ENCODE results near the gene GABBR2.

Gene GABBR2

DNA sequence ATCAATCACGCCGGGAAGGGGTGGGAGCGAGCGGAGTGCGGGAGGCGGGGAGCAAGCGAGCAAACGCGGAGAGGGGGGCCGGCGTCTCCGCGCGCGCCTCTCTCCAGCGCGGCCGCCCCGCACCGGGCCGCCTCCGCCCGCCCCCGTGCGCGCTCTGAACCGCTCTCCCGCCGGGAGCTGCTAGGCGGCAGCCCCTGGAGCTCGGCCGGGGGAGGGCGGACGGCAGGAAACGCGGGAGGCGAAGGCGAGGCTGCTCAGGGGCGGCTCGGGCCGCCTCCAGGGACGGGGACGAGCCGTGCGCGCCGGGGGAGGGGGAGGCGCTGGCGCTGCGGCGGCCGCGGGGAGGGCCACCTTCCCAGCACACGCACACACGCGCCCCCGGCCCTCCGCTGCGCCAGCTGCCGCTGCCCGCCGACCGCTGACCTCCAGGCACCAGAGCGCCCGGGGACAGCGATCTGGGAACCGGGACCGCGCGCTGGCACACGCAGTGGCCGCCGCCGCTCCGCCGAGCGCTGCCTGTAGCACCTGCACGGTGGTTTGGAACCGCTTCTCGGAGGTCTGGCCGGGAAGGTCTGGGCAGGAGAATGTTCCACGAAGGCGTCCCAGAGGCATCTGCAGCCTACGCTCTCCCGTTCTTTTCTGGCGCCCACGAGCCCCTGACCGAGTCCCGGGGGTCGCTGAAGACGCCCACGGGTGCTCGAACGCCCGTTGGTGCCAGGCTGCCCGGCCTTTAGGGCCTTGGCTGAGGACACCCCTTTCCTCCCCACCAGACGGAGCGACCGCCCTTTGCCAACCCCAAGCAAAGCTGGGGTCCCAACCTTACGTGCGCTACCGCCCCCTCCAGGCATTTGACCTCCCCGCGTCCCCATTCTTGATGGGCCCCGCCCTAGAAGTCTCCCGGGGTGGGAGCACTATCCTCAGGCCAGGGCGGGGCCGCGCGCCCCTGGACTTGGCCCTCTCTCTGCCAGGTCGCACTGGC is at the start of gene GABBR2:
TSS of gene GABBR2 (minus strand) at position 3 of the 979 bp plus-strand sequence. CDS start 198 bp downstream, outside the sequence.
- DNase-seq = no peak

DNA sequence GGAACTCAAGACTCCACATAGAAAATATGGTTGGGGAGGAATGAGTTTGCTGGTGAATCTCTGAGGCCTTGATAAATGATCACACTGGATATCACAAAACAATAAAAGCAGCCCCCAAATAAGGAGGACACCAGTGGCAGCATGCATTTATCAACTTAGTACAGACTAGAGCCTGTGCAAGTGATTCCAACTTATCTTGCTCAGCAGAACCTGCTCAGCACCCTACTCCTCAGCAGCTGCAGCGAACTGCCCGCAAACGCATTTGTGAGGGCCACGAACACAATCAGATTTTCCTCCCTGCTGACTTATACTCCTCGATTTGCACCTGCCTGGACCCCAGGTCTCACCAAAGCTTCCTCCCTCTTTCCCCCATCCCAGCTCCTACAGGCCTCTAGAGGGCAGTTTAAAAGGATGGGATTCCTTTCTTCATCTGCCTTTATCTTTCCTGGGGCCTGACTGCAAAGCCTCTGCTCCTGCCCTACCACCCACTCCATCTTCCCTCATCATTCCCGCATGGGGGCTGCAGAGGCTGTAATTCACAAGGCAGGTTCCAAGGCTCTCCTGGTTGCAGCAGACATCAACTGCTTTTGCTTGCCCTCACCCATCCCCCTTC is 46.4 kb upstream of the GABBR2 start:
- DNase-seq = no peak

DNA sequence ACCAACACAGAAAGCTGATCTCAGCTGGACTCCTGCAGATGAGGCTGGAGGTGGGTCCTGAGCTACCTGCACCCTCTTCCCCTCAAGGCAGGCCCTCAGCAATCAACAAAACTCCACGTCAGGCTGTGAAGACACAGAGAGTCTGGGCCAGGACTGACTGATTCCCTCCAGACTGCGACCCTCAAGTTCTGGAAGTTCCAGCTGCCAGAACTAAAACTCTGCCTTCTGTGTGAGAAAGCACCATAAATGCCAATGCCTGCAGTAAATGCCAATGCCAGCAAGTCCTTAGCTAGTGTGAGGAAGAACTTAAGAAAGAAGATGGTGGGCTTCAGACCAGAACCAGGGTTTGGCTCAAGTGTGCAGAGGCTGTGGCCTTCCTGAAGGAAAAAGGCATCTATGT is 42.5 kb upstream of the GABBR2 start:
- DNase-seq = no peak

DNA sequence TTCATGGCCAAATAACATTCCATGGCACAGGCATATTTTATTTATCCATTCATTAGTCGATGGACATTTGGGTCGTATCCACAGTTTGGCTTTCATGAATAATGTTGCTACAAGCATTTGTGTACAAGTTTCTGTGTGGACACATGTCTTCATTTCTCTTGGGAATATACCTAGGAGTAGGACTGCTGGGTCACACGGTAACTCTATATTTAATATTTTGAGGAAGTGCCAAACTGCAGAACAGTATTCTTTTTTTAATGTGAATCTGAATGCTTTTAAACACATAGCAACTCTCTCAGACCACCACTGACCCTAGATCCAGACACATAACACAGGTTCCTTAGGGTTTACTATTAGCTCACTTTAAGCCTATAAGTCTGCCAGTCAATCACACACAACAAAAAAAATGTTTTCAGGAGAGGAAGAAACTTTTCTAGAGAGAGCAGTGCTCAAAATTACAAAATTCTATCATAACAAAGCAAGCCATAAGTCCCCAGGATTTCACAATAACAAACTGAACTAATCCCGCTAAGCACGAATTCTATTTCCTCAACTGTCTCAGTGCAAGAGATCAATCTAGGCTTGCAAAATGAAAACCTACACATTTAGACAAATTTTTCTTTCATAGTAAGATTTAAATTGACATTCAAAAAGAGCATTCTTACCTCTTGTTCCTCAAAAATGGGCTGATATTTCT is 41.8 kb upstream of the GABBR2 start:
- no peak for DNase-seq

DNA sequence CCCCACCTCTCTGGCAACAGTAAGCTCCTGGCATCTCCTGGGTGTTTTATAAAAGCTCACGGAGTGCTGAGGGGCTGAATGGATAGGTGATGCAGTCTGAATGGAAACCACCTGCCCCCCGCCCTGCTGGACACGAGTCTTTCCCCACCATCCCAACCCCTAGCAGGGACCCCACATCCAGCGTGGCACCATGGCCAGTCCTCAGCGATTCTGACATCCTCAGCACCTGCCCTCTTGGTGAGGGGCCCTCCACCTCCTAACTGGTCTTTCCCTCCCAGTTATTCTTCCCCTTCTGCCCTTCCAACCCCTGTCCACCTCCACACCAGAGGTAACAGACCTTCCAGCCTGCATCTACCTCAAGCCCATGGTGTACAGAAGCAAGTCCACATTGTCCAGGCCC is 38.7 kb upstream of the GABBR2 start:
- DNase-seq = no peak

DNA sequence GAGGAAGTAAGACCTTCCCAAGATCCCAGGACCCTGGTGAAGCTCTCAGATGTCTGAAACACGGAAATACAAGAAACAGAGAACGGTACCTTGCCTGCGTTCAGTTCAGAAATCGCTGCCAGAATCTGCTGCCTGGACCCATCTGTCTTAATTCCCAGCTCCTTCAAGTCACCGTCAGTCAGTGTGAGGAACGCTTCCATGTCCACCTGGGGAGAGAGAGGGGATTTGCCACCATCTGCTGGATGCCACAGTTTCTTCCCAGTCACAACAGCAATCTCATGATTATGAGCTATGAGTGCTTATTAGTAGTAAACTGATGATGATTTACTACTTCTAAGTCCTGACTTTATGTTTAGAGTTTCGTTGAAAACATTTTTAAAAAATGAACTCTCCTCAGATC is 36.7 kb upstream of the GABBR2 start:
- DNase-seq = no peak

DNA sequence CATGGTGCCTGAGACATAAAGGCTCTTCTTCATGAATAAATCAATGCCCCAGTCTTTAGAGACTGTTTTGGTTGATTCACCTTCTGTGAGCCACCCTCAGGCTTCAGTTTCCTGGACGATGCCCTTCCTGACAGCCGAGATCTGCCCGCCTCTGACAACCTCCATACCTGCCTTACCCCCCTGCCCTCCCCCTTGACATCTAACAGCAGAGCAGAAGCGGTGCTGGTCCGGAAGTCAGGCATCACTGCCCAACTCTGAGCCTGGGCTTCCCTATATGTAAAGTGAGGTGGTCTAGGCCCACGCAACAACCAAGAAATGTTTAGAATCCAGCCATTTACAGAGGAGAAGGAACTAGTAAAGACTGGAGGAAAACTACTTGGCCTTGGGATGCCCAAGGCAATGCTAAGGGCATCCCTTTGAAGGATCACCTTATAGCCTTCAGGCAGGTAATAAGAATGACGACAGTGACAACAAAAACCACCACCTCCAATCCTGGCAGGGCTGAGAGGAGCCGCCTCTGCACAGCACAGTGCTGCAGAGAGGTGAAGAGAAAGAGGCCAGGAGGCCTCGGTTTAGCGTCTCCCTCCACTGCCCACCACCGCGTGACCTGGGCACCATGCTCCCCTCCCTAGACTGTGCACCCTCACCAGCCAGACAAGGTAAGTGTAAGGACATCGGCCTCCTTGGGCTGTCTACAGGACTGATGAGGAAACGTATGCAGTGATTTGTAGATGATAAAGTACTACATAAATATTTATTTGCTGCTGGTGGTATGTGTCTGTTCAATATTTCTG is 35.3 kb upstream of the GABBR2 start:
- no peak for DNase-seq

DNA sequence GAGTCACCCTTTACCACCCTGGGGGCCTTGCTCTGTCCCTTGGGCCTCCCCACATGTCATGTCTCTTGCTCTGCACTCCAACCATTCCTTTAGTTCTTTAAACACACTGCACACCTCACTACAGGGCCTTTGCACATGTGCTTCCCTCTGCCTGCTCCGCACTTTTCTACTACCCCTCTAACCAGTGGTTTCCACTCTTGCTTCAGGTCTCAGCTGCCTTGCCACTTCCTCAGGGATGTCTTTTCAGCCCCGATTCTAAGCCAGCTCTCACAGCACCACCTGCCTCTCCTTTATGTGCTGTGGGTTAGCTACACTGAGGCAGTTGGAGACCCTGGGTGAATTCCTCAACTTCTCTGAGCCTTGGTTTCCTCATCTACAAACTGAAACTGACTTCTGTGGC is 34.6 kb upstream of the GABBR2 start:
- no peak for DNase-seq

DNA sequence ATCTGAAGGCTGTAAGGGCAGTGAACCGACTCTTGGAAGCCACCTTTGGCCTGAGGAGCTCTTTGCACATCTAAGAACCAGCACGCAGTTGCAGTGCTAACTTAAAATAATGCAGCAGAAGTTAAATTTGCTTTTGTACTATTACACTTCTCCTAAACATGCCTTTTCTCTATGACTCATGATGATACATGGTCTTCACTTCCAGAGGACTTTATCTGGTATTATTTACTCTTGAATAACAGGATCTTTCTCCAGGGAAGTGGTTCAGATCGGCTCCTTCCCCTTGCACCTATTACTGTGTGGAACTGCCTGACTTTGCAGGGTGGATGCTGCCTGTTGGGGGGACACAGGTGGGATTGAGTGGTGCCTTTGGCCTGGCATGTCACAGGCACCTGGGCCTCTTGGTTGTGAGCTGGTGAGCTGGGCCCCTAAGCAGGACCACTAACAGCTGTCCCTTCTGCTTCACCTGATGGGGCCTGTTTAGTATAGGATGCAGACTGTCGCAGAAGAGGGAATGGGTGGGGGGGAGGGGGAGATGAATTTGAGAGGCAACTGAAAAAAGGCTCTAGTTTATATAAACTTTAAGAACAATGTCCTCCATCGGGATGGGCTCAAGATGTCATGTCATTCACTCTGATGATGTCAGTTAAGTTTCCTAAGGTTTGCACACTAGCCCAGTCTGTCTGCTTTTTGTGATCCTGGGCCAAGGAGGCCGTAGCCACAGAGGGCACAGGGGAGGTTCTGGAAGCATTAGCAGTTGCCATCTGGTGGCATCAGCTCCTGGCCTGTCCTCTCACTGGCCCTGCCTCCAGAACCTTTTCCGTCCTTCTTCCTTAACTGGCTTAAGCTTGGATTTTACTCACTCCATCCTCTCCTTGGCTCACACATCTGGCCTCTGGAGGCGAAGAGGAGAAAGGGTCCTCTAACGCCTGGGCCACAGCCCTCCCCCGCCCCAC is 33.9 kb upstream of the GABBR2 start:
- no peak for DNase-seq

DNA sequence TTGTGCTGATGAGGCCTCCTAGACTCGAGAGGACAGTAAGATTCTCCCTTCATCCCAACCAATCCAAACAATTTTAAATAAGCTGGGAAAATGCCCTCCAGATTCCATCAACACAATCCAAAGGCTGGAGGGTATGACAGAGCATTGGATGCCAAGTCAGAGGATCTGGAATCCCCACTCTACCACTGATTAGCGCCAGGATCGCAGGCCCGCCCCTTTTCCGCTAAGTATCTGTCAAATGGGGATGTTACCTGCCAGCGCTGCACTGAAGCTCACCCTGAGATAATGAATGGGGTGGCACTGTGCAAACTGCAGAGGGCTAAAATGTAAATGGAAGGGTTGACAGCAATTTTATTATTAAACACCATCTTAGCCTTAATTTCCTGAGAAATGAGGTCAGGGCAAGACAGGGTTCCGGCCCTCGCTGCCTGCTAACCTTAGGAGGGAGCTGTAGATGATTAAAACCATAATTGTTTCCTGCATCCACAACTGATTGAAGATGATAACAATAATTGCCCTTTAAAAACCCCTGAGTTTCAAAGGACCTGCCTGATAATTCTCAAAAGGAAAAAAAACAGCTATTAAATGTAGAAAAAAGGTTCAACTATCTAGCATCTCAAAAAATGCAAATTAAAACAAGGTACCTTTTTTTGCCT is 31.6 kb upstream of the GABBR2 start:
- DNase-seq = no peak

DNA sequence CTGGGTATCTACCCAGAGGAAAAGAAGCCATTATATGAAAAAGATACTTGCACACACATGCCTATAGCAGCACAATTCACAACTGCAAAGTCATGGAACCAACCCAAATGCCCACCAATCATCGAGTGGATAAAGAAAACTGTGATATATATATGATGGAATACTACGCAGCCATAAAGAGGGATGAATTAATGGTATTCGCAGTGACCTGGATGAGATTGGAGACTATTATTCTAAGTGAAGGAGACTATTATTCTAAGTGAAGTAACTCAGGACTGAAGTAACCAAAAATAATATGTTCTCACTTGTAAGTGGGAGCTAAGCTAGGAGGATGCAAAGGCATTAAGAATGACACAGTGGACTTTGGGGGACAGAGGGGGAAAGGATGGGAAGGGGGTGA is 30.0 kb upstream of the GABBR2 start:
- DNase-seq = no peak

DNA sequence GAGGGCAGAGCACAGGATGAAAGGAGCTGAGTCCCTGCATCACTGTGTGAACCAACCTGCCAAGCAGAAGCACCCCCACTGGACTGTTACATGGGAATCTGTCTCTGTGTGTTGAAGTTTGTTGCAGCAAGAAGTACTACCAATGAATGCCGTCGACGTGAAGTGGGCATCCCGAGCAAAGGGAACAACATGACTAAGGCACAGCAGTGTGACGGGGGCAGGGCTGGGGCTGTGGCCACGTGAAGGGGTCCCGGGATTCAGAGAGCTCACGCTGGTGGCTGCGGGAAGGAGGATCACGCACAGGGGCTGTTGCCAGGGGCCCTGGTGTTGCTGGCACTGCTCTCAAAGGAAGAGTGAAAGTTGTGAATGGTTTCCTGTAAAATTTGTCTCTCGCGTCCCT is 27.5 kb upstream of the GABBR2 start:
- no peak for DNase-seq

DNA sequence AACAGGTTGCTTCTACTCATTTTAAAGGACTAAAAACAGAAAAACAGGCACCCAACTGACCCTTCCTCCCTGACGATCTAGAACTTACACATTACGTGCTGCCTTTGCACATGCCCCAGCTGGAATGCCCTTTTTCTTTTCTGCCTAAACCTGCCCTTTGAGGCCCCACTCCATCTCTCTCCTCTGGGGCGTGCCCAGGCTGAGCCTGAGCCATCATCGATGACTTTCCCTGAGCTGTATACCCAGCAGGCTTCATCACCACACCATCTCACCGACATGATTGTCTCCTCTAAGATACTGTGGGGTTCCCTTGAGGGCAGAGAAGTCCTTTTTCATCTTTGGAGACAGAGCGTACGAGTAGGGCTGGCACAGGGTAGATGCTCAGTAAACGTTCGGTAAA is 24.1 kb upstream of the GABBR2 start:
- DNase-seq = no peak

DNA sequence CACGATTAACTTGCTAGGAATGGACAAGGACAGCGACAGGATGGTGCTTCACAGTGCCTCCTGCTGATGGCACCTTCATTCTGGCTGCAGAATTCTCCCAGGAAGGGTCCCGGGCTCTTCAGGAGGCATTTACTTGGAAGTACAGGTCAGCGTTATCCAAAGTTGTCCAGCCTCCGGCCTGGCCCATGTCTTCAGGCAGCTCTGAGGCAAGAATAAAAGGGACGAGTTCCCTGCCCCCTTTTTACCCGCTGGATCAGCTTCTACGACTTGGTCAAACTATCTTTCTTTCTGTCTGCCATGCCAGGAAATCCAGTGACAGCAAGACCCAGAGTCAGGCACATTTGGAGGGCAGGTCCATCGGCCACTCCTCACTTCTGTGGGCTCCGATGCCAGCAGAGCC is 23.4 kb upstream of the GABBR2 start:
- no peak for DNase-seq

DNA sequence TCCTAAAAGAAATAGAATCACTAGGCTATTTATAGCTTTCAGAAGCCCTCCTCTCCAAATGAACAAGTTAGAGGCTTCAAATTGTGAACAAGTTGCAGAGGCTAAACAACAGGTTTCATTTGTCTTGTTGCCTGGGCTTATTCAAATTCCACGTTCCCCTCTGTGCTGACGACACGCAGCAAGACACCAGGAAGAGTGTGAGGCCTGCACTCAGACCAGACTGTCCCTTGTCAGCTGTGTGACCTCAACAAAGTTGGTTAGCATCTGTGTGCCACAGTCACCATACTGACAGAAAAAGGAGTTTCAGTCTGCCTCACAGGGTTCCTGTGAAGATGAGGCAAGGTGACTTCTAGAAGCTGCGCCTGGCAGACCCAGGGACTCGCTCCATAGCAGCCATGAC is 22.1 kb upstream of the GABBR2 start:
- DNase-seq = no peak

DNA sequence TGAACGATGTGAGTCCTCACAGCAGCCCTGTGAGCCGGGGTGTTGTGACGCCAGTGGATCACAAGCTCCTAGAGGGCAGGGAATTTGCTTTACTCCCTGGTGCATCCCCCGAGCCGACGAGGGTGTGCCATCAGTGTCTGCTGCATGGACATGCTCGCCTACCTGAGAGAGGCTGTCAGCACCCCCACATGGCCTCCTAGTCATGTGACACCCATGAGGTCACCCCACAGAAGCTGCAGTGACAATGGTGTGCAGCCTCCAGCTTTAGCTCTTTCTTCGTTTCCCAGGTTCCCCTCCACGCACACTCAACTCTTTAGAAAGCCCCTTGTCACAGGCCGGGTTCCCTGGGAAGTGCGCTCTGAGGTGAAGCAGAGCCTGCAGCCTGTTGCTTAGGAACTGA is 19.8 kb upstream of the GABBR2 start:
- no peak for DNase-seq

DNA sequence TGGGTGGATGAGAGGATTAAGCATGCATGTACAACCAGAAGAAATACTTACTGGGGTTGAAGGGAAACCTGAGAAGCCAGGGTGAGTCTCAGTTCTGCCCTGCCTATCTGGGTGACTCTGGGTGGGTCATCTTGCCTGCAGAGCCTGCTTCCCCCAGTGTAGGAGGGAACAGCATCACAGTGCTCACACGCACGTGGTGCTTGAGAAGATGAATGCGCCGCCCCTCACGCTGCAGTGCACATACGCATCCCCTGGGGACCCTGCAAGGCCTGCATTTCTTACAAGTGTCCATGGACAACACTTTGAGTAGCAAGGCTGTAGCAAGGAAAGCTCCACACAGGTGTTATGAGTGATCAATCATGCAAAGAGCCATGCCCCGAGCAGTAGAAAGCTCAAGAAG is 18.7 kb upstream of the GABBR2 start:
- no peak for DNase-seq

DNA sequence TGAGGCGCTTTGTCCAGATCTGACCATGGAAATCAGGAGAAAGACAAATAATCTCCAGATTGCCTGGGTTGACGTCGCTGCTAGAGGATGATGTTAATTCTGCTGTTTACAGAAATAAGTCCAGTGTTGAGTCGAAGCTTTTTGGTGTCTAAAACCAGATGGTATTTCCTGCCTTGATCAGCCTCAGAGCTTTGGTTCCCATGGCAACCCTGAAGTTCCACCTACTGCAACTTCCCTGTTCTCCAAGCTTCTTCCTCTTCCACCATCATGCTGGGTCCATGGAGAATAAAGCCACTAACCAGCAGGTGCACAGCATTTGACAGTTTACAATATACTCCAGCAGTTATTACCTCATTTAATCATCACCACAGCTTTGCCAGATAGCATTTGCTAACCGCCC is 18.0 kb upstream of the GABBR2 start:
- no peak for DNase-seq

DNA sequence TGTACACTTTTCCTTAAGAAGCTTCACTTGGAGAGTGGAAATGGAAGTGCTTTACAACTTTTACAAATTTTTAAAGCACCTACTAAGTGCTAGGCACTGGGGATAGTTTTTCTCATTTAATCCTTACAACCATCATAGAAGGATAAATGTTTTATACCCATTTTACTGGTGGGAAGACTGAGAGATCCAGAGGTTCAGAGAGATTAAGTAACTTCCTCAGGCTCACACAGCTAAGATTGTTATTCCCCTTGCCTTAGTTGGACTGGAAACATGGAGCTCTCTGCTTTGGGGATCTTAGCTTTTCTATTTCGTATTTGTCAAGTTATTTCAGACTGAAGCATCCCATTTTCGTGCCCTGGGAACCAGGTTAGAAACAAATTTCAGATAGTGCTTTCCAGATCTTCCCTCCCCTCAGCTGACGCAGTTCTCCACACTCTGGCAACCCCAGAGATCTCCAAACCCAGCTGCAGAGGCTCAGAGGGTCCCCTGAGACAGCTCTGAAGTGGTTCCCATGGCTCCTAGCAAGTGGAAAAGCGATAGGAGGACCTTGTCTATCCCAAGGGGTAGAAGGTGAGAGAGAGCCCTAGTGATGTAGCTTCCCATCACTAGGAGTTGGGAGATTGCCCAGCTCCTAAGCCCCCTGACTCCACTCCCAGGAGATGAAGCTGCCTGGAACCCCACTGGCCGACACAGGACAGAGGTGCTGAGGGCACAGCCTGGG is 16.2 kb upstream of the GABBR2 start:
- DNase-seq = no peak

DNA sequence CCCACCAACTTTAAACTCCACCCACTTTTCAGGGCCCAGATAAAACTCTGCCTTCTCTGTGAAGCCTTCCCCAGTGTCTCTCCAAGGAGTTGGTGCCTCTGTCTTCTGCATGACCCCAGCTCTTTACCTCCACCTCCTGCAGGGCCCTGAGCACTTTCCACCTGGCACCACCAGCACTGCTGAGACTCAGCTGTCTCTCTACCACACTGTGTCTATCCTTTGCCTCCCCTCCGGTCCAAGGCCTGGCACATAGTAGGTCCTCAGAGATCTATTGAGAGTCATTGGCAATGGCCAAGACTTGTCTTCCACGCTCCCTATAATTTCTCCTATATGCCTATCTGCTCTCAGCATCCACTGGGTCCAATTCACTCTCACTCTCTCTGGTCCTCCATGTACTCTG is 12.9 kb upstream of the GABBR2 start:
- no peak for DNase-seq

DNA sequence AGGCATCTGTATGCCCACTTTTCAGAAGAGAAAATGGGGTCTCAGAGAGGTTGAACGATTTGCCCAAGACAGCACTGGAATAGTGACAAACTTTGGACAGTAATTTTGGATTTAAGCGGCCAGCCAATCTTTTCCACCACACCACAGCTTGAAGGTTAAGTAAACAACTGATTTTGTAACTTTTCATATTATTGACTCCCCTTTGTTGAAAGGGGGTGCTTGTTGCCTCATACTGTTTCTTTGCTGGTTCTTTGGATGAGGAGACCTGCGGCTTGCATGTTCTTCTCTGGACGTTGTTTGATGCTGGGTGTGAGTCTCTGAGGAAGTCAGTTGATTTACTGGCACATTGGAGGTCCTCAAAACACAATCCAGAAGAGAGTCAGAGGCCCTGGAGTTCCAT is 11.7 kb upstream of the GABBR2 start:
- no peak for DNase-seq
